K562 (cell line): ENCODE data around the gene ACVR2B. TPM values are rescaled to one million over a fixed set of nuclear protein-coding genes. Genes with fewer than 3 reads are reported as not detected.
A peak's percentile ranks its signal among the peaks of the same experiment; 100 is the strongest.

Experiments used
- ATAC-seq: fragments of 200-7000 bp; cut with Tn5 transposase; 3 replicates; pipeline ENCODE4 v1.9.1; 2020; ENCODE audit warnings: moderate library complexity
- BruUV-seq: library from RNA; stranded (reverse); fragments of 400-500 nt; replicated peaks from 2 replicates; lab custom pipeline; 2021; lab: Mats Ljungman, UMichigan
- CTCF ChIA-PET: fragments of 300-600 bp; formaldehyde crosslinking; extraction: SDS; loops from one replicate; lab custom pipeline; 2021; ENCODE audit warnings: low intra/inter-chr PET ratio; lab: Yijun Ruan, JAX
- POLR2A ChIA-PET: fragments of 300-600, 350-650 bp; sonication (Branson Sonifier 250); formaldehyde crosslinking; extraction: SDS; loops from one replicate; lab custom pipeline; 2021; ENCODE audit warnings: antibody characterized with exemption, inconsistent platforms; lab: Yijun Ruan, JAX
- DNase-seq, 4 experiments: peaks; one replicate each; pipeline versions ENCODE4 v3.0.0 to v3.0.0-alpha.2; 2011 to 2018; ENCODE audit warnings: low spot score in 3 of 4, mixed read lengths in 3 of 4; ENCODE audit errors: extremely low read depth in 1 of 4
- FAIRE-seq: peaks from 2 replicates; lab custom pipeline; 2011; peaks lifted over from hg19 to GRCh38; lab: Jason Lieb, UNC
- H2AFZ ChIP-seq: 2 replicates; pipeline ENCODE4 v1.6.0; 2011; ENCODE audit warnings: low read depth, low read length, control low read depth, inconsistent platforms
- H3K27ac ChIP-seq: fragments of 200-600 bp; 3 replicates; pipeline ENCODE4 v1.8.0; 2011; ENCODE audit warnings: low read depth, mild to moderate bottlenecking, control low read depth, inconsistent platforms, low read length, moderate library complexity, mixed read lengths; ENCODE audit errors: extremely low read depth
- H3K27me3 ChIP-seq, 2 experiments: fragments of 300-600 bp in 1 of 2; 2 replicates in 1 of 2; 3 replicates in 1 of 2; pipeline versions ENCODE4 v1.6.0 to v1.8.0; 2011; ENCODE audit warnings: inconsistent platforms in 2 of 2, low read length in 2 of 2, mild to moderate bottlenecking in 1 of 2, mixed read lengths in 1 of 2, moderate library complexity in 1 of 2; ENCODE audit not compliant: control insufficient read depth in 2 of 2, insufficient read depth in 2 of 2
- H3K36me3 ChIP-seq: fragments of 300-600 bp; 3 replicates; pipeline ENCODE4 v1.8.0; 2011; ENCODE audit warnings: mild to moderate bottlenecking, low read length, inconsistent platforms; ENCODE audit not compliant: control insufficient read depth, insufficient read depth
- H3K4me1 ChIP-seq, 2 experiments: fragments of 200-600 bp in 1 of 2; replicated peaks in 1 of 2; 2 replicates in 1 of 2; 3 replicates in 1 of 2; pipeline versions ENCODE4 v1.5.1 to v1.8.0; 2011; ENCODE audit warnings: inconsistent platforms in 2 of 2, low read length in 2 of 2, mild to moderate bottlenecking in 1 of 2, mixed read lengths in 1 of 2, moderate library complexity in 1 of 2; ENCODE audit not compliant: control insufficient read depth in 2 of 2, insufficient read depth in 2 of 2
- H3K4me2 ChIP-seq: 2 replicates; pipeline ENCODE4 v1.6.1; 2011; ENCODE audit warnings: low read length, control low read depth, inconsistent platforms, mixed read lengths; ENCODE audit not compliant: insufficient read depth
- H3K4me3 ChIP-seq: fragments of 200-600 bp; sonication (generic), shearing (Covaris generic); 2 replicates; pipeline ENCODE4 v1.5.1; 2016; ENCODE audit warnings: control low read depth, inconsistent platforms
- H3K79me2 ChIP-seq: fragments of 200-600 bp; 3 replicates; pipeline ENCODE4 v1.8.0; 2011; ENCODE audit warnings: low read length, inconsistent platforms; ENCODE audit not compliant: control insufficient read depth, insufficient read depth
- H3K9ac ChIP-seq, 2 experiments: 2 replicates each; pipeline versions ENCODE4 v1.6.0 to v1.6.1; 2011; ENCODE audit warnings: low read depth in 2 of 2, low read length in 2 of 2, control low read depth in 1 of 2, inconsistent platforms in 1 of 2, mild to moderate bottlenecking in 1 of 2, mixed read lengths in 1 of 2; ENCODE audit not compliant: insufficient read depth in 1 of 2
- H3K9me1 ChIP-seq: one replicate; pipeline ENCODE4 v1.6.0; 2011; ENCODE audit warnings: inconsistent platforms, mild to moderate bottlenecking, low read length, moderate library complexity; ENCODE audit not compliant: control insufficient read depth, insufficient read depth
- H3K9me3 ChIP-seq: replicated peaks from 2 replicates; pipeline ENCODE4 v1.5.1; 2011; ENCODE audit warnings: low read depth, low read length, inconsistent platforms; ENCODE audit not compliant: control insufficient read depth, insufficient read depth
- H4K20me1 ChIP-seq: replicated peaks from 2 replicates; pipeline ENCODE4 v1.6.1; 2011; ENCODE audit warnings: low read length, inconsistent platforms, mixed read lengths; ENCODE audit not compliant: control insufficient read depth, insufficient read depth
- BRF1 ChIP-seq: IDR thresholded peaks from 3 replicates; pipeline ENCODE4 v1.6.1; 2011; ENCODE audit warnings: borderline replicate concordance, mild to moderate bottlenecking; ENCODE audit not compliant: insufficient read length; ENCODE audit errors: extremely low read depth
- CBX1 ChIP-seq: sonication (generic); IDR thresholded peaks from 2 replicates; pipeline ENCODE4 v1.6.1; 2016; ENCODE audit warnings: antibody characterized with exemption, low read depth, mild to moderate bottlenecking
- HDAC6 ChIP-seq: IDR thresholded peaks from 2 replicates; pipeline ENCODE4 v1.6.1; 2012; ENCODE audit warnings: low read depth, mild to moderate bottlenecking, control low read depth, inconsistent platforms, low read length, moderate library complexity
- KDM4B ChIP-seq, 2 experiments: fragments of 450-650 bp in 1 of 2; sonication (generic) in 1 of 2; IDR thresholded peaks; 2 replicates each; pipeline ENCODE4 v1.6.1; 2016 to 2017; ENCODE audit warnings: borderline replicate concordance in 2 of 2, antibody characterized with exemption in 1 of 2, low read depth in 1 of 2, mild to moderate bottlenecking in 1 of 2
- KHSRP ChIP-seq: fragments of 450-650 bp; IDR thresholded peaks from 2 replicates; pipeline ENCODE4 v1.6.1; 2017
- KLF6 ChIP-seq: fragments of 250-450 bp; sonication (Bioruptor Pico); IDR thresholded peaks from 2 replicates; pipeline ENCODE4 v1.4.0; 2020; ENCODE audit warnings: mild to moderate bottlenecking, moderate library complexity, borderline replicate concordance
- MEF2A ChIP-seq: IDR thresholded peaks from 2 replicates; pipeline ENCODE4 v1.6.1; 2011; ENCODE audit warnings: low read depth, mild to moderate bottlenecking, low read length, moderate library complexity; ENCODE audit not compliant: control insufficient read depth
- MEF2D ChIP-seq: conservative IDR thresholded peaks from 2 replicates; pipeline ENCODE4 v1.6.1; 2016; ENCODE audit warnings: low read depth, missing genetic modification characterization, missing compliant biosample characterization
- MITF ChIP-seq: IDR thresholded peaks from 2 replicates; pipeline ENCODE4 v1.6.1; 2014; ENCODE audit warnings: antibody characterized with exemption
- NFIC ChIP-seq: fragments of 450-650 bp; IDR thresholded peaks from 2 replicates; pipeline ENCODE4 v1.6.1; 2017; ENCODE audit warnings: mild to moderate bottlenecking, inconsistent platforms
- SMARCA4 ChIP-seq: fragments of 450-650 bp; IDR thresholded peaks from 2 replicates; pipeline ENCODE4 v1.6.1; 2016
- SPI1 ChIP-seq: IDR thresholded peaks from 2 replicates; pipeline ENCODE4 v1.6.1; 2011; ENCODE audit warnings: low read depth, low read length, control low read depth, borderline replicate concordance
- SRSF7 ChIP-seq: fragments of 200-400 bp; formaldehyde crosslinking; optimal IDR thresholded peaks from 2 replicates; pipeline ENCODE3; 2017; ENCODE audit warnings: mild to moderate bottlenecking, low read depth, low read length
- SRSF9 ChIP-seq: fragments of 200-400 bp; formaldehyde crosslinking; IDR thresholded peaks from 2 replicates; pipeline ENCODE4 v1.6.1; 2017; ENCODE audit warnings: low read depth, low read length, borderline replicate concordance
- ZNF75A ChIP-seq: fragments of 450-650 bp; formaldehyde crosslinking; IDR thresholded peaks from 2 replicates; pipeline ENCODE4 v1.4.0; 2020; ENCODE audit warnings: mild to moderate bottlenecking
- WGBS: fragments of 100-300 bp; shearing (Covaris generic); methylation state at CpG from one replicate; pipeline ENCODE4 v1.1.6; 2016; ENCODE audit warnings: low coverage, mixed read lengths; ENCODE audit not compliant: insufficient coverage; ENCODE audit errors: missing lambda C conversion rate; 5-methylcytosine and 5-hydroxymethylcytosine counted together
- in situ Hi-C: fragments of 300-500 bp; cut with MboI; formaldehyde crosslinking; loops from 4 replicates; pipeline ENCODE4 v1.15.0; 2018; ENCODE audit warnings: inconsistent platforms, mixed read lengths
- intact Hi-C: fragments of 100-400 bp; cut with micrococcal nuclease; formaldehyde crosslinking; loops from 2 replicates; pipeline ENCODE4 v1.14.2; 2022
- polyA plus RNA-seq, 8 experiments: library from polyadenylated mRNA; depleted of rRNA in 4 of 8; stranded (reverse) in 5 of 8; unstranded in 3 of 8; fragments of >200 nt; fragmentation: Nextera tagmentation in 2 of 8; fragmentation: Illumina TruSeq in 1 of 8; extraction: Ambion mirVana in 2 of 8; extraction: Trizol in 1 of 8; gene quantifications; 2 replicates each; pipeline versions ENCODE4 v1.2.1 to v1.2.3, GENCODE V29; 2011 to 2014; ENCODE audit warnings: inconsistent platforms in 1 of 8, missing spikeins in 1 of 8
- total RNA-seq, 7 experiments: library from RNA; depleted of rRNA in 6 of 7; stranded (reverse); fragments of >200 nt in 6 of 7; fragmentation: Illumina TruSeq in 2 of 7; extraction: Trizol in 2 of 7; gene quantifications; 2 replicates each; pipeline versions ENCODE4 v1.2.1 to v1.2.3, GENCODE V29; 2011 to 2021; ENCODE audit warnings: low replicate concordance in 1 of 7
- TF ChIP-seq, protein P1 (sequence below): fragments of 450-650 bp; conservative IDR thresholded peaks from 2 replicates; pipeline ENCODE4 v1.6.1; 2016; ENCODE audit warnings: missing genetic modification characterization, low read depth, mild to moderate bottlenecking, missing compliant biosample characterization, moderate library complexity

Gene ACVR2B
- total and polyA plus RNA-seq, 9 of the 15 experiments (the other 6 are each of a cell fraction or from before 2014, with no cell fraction given): 1.8 to 23.7 (median 7.1) TPM

GRCh38 chr3:38473229-38473628 lies 19.5 kb downstream of the ACVR2B start:
- Histone ChIP-seq H3K4me1 (peaks cover 0 to 6% of the 10 kb centered on the region in 2 experiments; a peak in 2 of 5 replicates), H3K79me2 (peaks cover 7% of the 10 kb centered on the region; the same call in 1 of the 3 replicates), H2AFZ (no peak overlapping the region), H3K9ac (0 out of 4 replicates have a peak overlapping the region, but pooled peaks of 1 of the 2 experiments have one; percentile 15), H4K20me1 (peaks cover 15% of the 10 kb centered on the region), H3K36me3 (no peaks in the 10 kb centered on the region), H3K9me3 (no peaks in the 10 kb centered on the region), H3K27me3 (no peaks in the 10 kb centered on the region), H3K4me3 (no peak overlapping the region), H3K27ac (no peak overlapping the region), H3K9me1 (no peaks in the 10 kb centered on the region), H3K4me2 (no peak overlapping the region)
- CTCF ChIA-PET: no interaction called here
- intact Hi-C loops (no loop called here), in situ Hi-C loops (loop anchor here (10.0 kb wide), 1 partner anchor 338 kb away; the partner anchor contains the start of genes ACAA1 and MYD88)
- peak in 1 of 4 experiments; percentile 11 for DNase-seq
- POLR2A ChIA-PET: interaction anchor here (1.1 kb wide), 1 partner anchor 19 kb away, joined by 4 read pairs; no protein-coding TSS in a partner anchor
- BruUV-seq: no TSS peak
- no peak for FAIRE-seq
- WGBS: 48% methylated on average over 2 of the region's 2 CpGs
- ATAC-seq: no peak; the same call in 2 of the 3 replicates
- TF ChIP-seq, protein P1, sequence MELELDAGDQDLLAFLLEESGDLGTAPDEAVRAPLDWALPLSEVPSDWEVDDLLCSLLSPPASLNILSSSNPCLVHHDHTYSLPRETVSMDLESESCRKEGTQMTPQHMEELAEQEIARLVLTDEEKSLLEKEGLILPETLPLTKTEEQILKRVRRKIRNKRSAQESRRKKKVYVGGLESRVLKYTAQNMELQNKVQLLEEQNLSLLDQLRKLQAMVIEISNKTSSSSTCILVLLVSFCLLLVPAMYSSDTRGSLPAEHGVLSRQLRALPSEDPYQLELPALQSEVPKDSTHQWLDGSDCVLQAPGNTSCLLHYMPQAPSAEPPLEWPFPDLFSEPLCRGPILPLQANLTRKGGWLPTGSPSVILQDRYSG: no peak
- TF ChIP-seq SRSF9: no peak
- no peak for TF ChIP-seq SPI1
- TF ChIP-seq NFIC: peak; percentile 24
- TF ChIP-seq KLF6: no peak
- no peak for TF ChIP-seq CBX1
- TF ChIP-seq SMARCA4: no peak
- TF ChIP-seq HDAC6: no peak
- 0 out of 2 replicates have a peak, but pooled peaks have one; percentile 27 for TF ChIP-seq MEF2A
- TF ChIP-seq BRF1: no peak
- no peak for TF ChIP-seq KHSRP
- 0 out of 2 replicates have a peak, but pooled peaks have one; percentile 32 for TF ChIP-seq MEF2D
- no peak for TF ChIP-seq SRSF7
- TF ChIP-seq KDM4B (IDR thresholded peaks at IDR 0.05; ENCODE audit: borderline replicate concordance in 2 of 2, low read depth in 1 of 2): no peak
- no peak for TF ChIP-seq ZNF75A (CRISPR knock-in tag)
- no peak for TF ChIP-seq MITF
